HEK293 (cell line): ENCODE results near the gene PTGES.

ENCODE experiments used
- BCL11A ChIP-seq: fragments of 450-650 bp; formaldehyde crosslinking; IDR thresholded peaks from 2 replicates; pipeline ENCODE4 v1.5.1; 2016; ENCODE audit warnings: low read depth, missing biosample characterization, missing genetic modification characterization
- GLI2 ChIP-seq: fragments of 450-650 bp; formaldehyde crosslinking; IDR thresholded peaks from 2 replicates; pipeline ENCODE4; 2017; ENCODE audit warnings: missing biosample characterization, missing genetic modification characterization, low read depth, borderline replicate concordance
- HOXC10 ChIP-seq: sonication (generic); formaldehyde crosslinking; IDR thresholded peaks from 2 replicates; pipeline ENCODE4 v1.8.1; 2023; ENCODE audit warnings: mild to moderate bottlenecking, missing genetic modification reagents
- IKZF3 ChIP-seq: fragments of 450-650 bp; IDR thresholded peaks from 2 replicates; pipeline ENCODE4 v1.5.0; 2018; ENCODE audit warnings: missing biosample characterization, mild to moderate bottlenecking, missing genetic modification characterization, moderate library complexity
- KLF10 ChIP-seq: fragments of 450-650 bp; IDR thresholded peaks from 2 replicates; pipeline ENCODE4 v1.5.1; 2018; ENCODE audit warnings: missing biosample characterization, mild to moderate bottlenecking, missing genetic modification characterization
- KLF8 ChIP-seq: fragments of 450-650 bp; formaldehyde crosslinking; IDR thresholded peaks from 2 replicates; pipeline ENCODE4 v1.5.1; 2016; ENCODE audit warnings: missing biosample characterization, missing genetic modification characterization
- MEIS1 ChIP-seq: sonication (generic); formaldehyde crosslinking; IDR thresholded peaks from 2 replicates; pipeline ENCODE4 v1.8.1; 2022; ENCODE audit warnings: missing genetic modification reagents, mild to moderate bottlenecking, borderline replicate concordance
- PATZ1 ChIP-seq: fragments of 450-650 bp; formaldehyde crosslinking; IDR thresholded peaks from 2 replicates; pipeline ENCODE4 v1.5.1; 2016; ENCODE audit warnings: missing biosample characterization, missing genetic modification characterization
- PRDM4 ChIP-seq: fragments of 450-650 bp; formaldehyde crosslinking; IDR thresholded peaks from 2 replicates; pipeline ENCODE4 v1.5.1; 2017; ENCODE audit warnings: missing biosample characterization, missing genetic modification characterization
- RBAK ChIP-seq: fragments of 450-650 bp; formaldehyde crosslinking; IDR thresholded peaks from 2 replicates; pipeline ENCODE4 v1.5.1; 2016; ENCODE audit warnings: missing biosample characterization, missing genetic modification characterization
- YY1 ChIP-seq: fragments of 450-650 bp; formaldehyde crosslinking; IDR thresholded peaks from 2 replicates; pipeline ENCODE4 v1.5.1; 2018; ENCODE audit warnings: missing biosample characterization, missing genetic modification characterization
- ZBTB17 ChIP-seq: fragments of 450-650 bp; formaldehyde crosslinking; IDR thresholded peaks from 2 replicates; pipeline ENCODE4 v1.5.1; 2016; ENCODE audit warnings: missing biosample characterization, missing genetic modification characterization
- ZBTB8A ChIP-seq: fragments of 450-650 bp; formaldehyde crosslinking; IDR thresholded peaks from 2 replicates; pipeline ENCODE4 v1.5.1; 2016; ENCODE audit warnings: missing biosample characterization, missing genetic modification characterization
- ZNF10 ChIP-seq: fragments of 450-650 bp; formaldehyde crosslinking; IDR thresholded peaks from 2 replicates; pipeline ENCODE4 v1.5.1; 2017; ENCODE audit warnings: missing biosample characterization, missing genetic modification characterization
- ZNF157 ChIP-seq: fragments of 450-650 bp; formaldehyde crosslinking; IDR thresholded peaks from 2 replicates; pipeline ENCODE4 v1.5.1; 2016; ENCODE audit warnings: missing biosample characterization, missing genetic modification characterization
- ZNF175 ChIP-seq: fragments of 450-650 bp; formaldehyde crosslinking; IDR thresholded peaks from 2 replicates; pipeline ENCODE4 v1.5.1; 2016; ENCODE audit warnings: missing biosample characterization, missing genetic modification characterization
- ZNF350 ChIP-seq: fragments of 450-650 bp; formaldehyde crosslinking; IDR thresholded peaks from 2 replicates; pipeline ENCODE4 v1.5.0; 2017; ENCODE audit warnings: missing biosample characterization, mild to moderate bottlenecking, missing genetic modification characterization
- ZNF423 ChIP-seq: fragments of 450-650 bp; formaldehyde crosslinking; IDR thresholded peaks from 2 replicates; pipeline ENCODE4 v1.5.1; 2016; ENCODE audit warnings: missing biosample characterization, missing genetic modification characterization
- ZNF433 ChIP-seq: fragments of 450-650 bp; formaldehyde crosslinking; IDR thresholded peaks from 2 replicates; pipeline ENCODE4 v1.5.1; 2016; ENCODE audit warnings: missing biosample characterization, missing genetic modification characterization, low read depth
- ZNF530 ChIP-seq: fragments of 450-650 bp; formaldehyde crosslinking; IDR thresholded peaks from 2 replicates; pipeline ENCODE4 v1.5.1; 2016; ENCODE audit warnings: low read depth, missing biosample characterization, missing genetic modification characterization
- ZNF544 ChIP-seq: fragments of 450-650 bp; formaldehyde crosslinking; IDR thresholded peaks from 2 replicates; pipeline ENCODE4 v1.5.0; 2017; ENCODE audit warnings: missing biosample characterization, missing genetic modification characterization
- ZNF555 ChIP-seq: fragments of 450-650 bp; formaldehyde crosslinking; conservative IDR thresholded peaks from 2 replicates; pipeline ENCODE4 v1.5.1; 2017; ENCODE audit warnings: missing biosample characterization, mild to moderate bottlenecking, missing genetic modification characterization, inconsistent platforms
- ZNF558 ChIP-seq: fragments of 450-650 bp; formaldehyde crosslinking; IDR thresholded peaks from 2 replicates; pipeline ENCODE4 v1.5.1; 2016; ENCODE audit warnings: missing biosample characterization, missing genetic modification characterization
- ZNF560 ChIP-seq: fragments of 450-650 bp; formaldehyde crosslinking; IDR thresholded peaks from 2 replicates; pipeline ENCODE4 v1.5.1; 2017; ENCODE audit warnings: missing biosample characterization, missing genetic modification characterization, borderline replicate concordance
- ZNF561 ChIP-seq: fragments of 450-650 bp; IDR thresholded peaks from 2 replicates; pipeline ENCODE4 v1.5.1; 2018; ENCODE audit warnings: missing biosample characterization, missing genetic modification characterization, borderline replicate concordance
- ZNF629 ChIP-seq: fragments of 450-650 bp; formaldehyde crosslinking; IDR thresholded peaks from 2 replicates; pipeline ENCODE4 v1.5.1; 2017; ENCODE audit warnings: missing biosample characterization, missing genetic modification characterization
- ZNF654 ChIP-seq: fragments of 450-650 bp; formaldehyde crosslinking; IDR thresholded peaks from 2 replicates; pipeline ENCODE4 v1.5.1; 2016; ENCODE audit warnings: low read depth, missing biosample characterization, missing genetic modification characterization
- ZNF664 ChIP-seq: fragments of 450-650 bp; formaldehyde crosslinking; IDR thresholded peaks from 2 replicates; pipeline ENCODE4 v1.5.1; 2016; ENCODE audit warnings: missing biosample characterization, missing genetic modification characterization
- ZNF76 ChIP-seq: fragments of 450-650 bp; formaldehyde crosslinking; IDR thresholded peaks from 2 replicates; pipeline ENCODE4; 2016; ENCODE audit warnings: low read depth, missing biosample characterization, missing genetic modification characterization, borderline replicate concordance
- ZNF777 ChIP-seq: fragments of 450-650 bp; formaldehyde crosslinking; IDR thresholded peaks from 2 replicates; pipeline ENCODE4 v1.5.1; 2017; ENCODE audit warnings: missing biosample characterization, missing genetic modification characterization, borderline replicate concordance
- ZSCAN18 ChIP-seq: fragments of 450-650 bp; formaldehyde crosslinking; IDR thresholded peaks from 2 replicates; pipeline ENCODE4 v1.5.1; 2016; ENCODE audit warnings: missing biosample characterization, missing genetic modification characterization
- TF ChIP-seq, protein P1 (sequence below): fragments of 450-650 bp; formaldehyde crosslinking; IDR thresholded peaks from 2 replicates; pipeline ENCODE4 v1.5.1; 2017; ENCODE audit warnings: missing biosample characterization, missing genetic modification characterization
- TF ChIP-seq, protein P2 (sequence below): fragments of 450-650 bp; formaldehyde crosslinking; IDR thresholded peaks from 2 replicates; pipeline ENCODE4 v1.5.1; 2016; ENCODE audit warnings: missing biosample characterization, missing genetic modification characterization

PTGES gene

DNA sequence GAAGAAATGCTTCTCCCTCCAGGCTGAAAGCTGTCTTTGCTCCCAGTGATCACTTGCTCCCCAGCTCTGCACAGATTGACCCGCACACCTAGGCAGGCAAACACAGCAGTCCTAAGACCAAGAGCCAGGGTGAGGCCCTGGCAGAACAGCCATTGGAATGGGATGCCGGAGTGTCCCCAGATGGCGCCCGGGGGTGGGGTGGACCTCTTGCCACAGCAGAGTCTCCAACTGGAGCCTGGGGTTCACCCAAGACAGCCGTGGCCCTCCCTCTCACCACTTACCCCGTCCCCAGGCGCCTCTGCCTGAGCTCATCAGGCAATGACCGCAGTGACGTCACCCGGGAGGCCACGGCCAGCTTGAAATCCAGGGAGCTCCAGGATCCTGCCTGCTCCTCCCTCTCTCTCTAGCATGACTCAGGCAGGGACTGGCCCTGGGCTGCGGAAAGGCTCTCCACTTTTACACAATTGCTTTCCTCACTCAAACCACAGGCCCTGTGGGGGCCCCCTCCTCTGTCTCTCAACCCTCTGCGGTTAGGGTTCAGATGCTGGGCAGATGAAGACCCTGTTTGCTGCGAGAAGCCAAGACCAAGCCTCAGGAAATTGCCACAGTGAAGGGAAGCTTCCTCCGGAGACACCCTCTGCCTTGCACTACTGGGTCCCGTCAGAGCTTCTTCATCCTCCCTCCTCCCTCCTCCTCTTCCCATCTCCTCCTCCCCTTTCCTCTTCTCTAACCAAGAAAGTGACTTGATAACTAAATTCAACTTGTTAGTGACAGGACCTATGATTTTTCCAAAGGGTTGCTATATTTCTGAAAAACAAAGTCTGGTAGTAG, 24.3 kb upstream of the PTGES start (continued):
- TF ChIP-seq, protein P1, sequence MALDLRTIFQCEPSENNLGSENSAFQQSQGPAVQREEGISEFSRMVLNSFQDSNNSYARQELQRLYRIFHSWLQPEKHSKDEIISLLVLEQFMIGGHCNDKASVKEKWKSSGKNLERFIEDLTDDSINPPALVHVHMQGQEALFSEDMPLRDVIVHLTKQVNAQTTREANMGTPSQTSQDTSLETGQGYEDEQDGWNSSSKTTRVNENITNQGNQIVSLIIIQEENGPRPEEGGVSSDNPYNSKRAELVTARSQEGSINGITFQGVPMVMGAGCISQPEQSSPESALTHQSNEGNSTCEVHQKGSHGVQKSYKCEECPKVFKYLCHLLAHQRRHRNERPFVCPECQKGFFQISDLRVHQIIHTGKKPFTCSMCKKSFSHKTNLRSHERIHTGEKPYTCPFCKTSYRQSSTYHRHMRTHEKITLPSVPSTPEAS (tag by site-specific recombination): no peak
- TF ChIP-seq ZNF558 (tag by site-specific recombination) (no peak), ZNF10 (tag by site-specific recombination) (peak; percentile 89), ZNF350 (tag by site-specific recombination) (no peak), RBAK (tag by site-specific recombination) (no peak), BCL11A (tag by site-specific recombination) (peak; percentile 48; the same call in 1 of the 2 replicates), HOXC10 (CRISPR knock-in tag) (no peak), YY1 (no peak), ZNF433 (tag by site-specific recombination) (no peak), ZNF175 (tag by site-specific recombination) (no peak), GLI2 (tag by site-specific recombination) (peak; percentile 31; the same call in 1 of the 2 replicates), KLF8 (tag by site-specific recombination) (peak; percentile 81; the same call in 1 of the 2 replicates), ZNF560 (tag by site-specific recombination) (no peak), ZNF654 (no peak), ZNF157 (no peak), ZNF777 (no peak), ZNF629 (peak; percentile 98), ZNF423 (tag by site-specific recombination) (no peak), IKZF3 (tag by site-specific recombination) (peak; percentile 98), ZNF530 (tag by site-specific recombination) (no peak), ZNF561 (no peak; the same call in 1 of the 2 replicates), ZNF544 (tag by site-specific recombination) (no peak), ZSCAN18 (tag by site-specific recombination) (no peak), PATZ1 (tag by site-specific recombination) (peak; percentile 84), PRDM4 (tag by site-specific recombination) (0 out of 2 replicates have a peak, but pooled peaks have one; percentile 9), ZBTB8A (tag by site-specific recombination) (peak; percentile 61), ZNF664 (tag by site-specific recombination) (no peak), ZNF76 (tag by site-specific recombination) (no peak), KLF10 (peak; percentile 31; the same call in 1 of the 2 replicates), ZNF555 (tag by site-specific recombination) (no peak), ZBTB17 (tag by site-specific recombination) (peak; percentile 81), MEIS1 (CRISPR knock-in tag) (no peak)
- TF ChIP-seq, protein P2, sequence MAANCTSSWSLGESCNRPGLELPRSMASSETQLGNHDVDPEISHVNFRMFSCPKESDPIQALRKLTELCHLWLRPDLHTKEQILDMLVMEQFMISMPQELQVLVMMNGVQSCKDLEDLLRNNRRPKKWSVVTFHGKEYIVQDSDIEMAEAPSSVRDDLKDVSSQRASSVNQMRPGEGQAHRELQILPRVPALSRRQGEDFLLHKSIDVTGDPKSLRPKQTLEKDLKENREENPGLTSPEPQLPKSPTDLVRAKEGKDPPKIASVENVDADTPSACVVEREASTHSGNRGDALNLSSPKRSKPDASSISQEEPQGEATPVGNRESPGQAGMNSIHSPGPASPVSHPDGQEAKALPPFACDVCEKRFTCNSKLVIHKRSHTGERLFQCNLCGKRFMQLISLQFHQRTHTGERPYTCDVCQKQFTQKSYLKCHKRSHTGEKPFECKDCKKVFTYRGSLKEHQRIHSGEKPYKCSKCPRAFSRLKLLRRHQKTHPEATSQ (tag by site-specific recombination): peak; percentile 48; the same call in 1 of the 2 replicates
